NT2/D1 (cell line): ENCODE results near the gene PSORS1C1.

ENCODE experiments used
- SUZ12 ChIP-seq: IDR thresholded peaks from 2 replicates; pipeline ENCODE4 v1.6.1; 2011; ENCODE audit not compliant: insufficient read length, insufficient read depth; ENCODE audit errors: extremely low read depth
- ZNF274 ChIP-seq: IDR thresholded peaks from 2 replicates; pipeline ENCODE4 v1.6.1; 2011; ENCODE audit warnings: mild to moderate bottlenecking, low read depth, low read length

DNA sequence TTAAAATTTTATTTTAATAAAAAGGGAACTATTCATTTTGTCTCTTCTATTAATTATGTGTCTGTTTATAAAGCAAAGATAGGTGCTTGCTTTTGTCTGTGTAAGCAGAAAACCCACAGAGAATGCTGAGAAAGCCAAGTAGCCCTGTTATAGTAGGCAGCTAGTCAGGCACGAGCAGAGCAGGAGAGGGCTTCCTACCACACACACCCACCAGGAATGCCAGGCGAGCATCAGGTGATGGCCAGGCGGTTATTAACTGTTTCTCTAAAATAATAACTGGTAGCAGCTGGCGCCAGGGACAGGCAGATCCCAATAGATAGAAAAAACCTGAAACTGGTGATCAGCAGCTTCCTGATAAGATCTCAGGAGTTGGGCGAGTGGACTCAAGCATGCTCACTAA lies 17.9 kb upstream of the PSORS1C1 start:
- TF ChIP-seq SUZ12 (no peak), ZNF274 (no peak)
